ENCODE measurements around the gene GAGE12E.
"Not testable (repeated sequence)": the region's sequence is repeated elsewhere in the genome, so short reads cannot be mapped to it uniquely, and the experiment has no call there.

The GAGE12E gene, protein sequence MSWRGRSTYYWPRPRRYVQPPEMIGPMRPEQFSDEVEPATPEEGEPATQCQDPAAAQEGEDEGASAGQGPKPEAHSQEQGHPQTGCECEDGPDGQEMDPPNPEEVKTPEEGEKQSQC

DNA sequence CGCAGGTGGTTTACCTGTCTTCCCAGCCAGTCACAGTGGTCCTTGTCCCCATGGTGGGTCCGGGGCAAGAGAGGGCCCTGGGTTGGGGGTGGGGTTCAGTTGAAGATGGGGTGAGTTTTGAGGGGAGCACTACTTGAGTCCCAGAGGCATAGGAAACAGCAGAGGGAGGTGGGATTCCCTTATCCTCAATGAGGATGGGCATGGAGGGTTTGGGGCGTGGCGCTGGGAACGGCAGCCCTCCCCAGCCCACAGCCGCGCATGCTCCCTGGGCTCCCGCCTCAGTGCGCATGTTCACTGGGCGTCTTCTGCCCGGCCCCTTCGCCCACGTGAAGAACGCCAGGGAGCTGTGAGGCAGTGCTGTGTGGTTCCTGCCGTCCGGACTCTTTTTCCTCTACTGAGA is at the start of gene GAGE12E:
GAGE12E (plus strand) TSS at position 301 of the 400 bp plus-strand sequence. CDS start 1,155 bp downstream, outside the sequence.
- not testable (repeated sequence) for DNase-seq

DNA sequence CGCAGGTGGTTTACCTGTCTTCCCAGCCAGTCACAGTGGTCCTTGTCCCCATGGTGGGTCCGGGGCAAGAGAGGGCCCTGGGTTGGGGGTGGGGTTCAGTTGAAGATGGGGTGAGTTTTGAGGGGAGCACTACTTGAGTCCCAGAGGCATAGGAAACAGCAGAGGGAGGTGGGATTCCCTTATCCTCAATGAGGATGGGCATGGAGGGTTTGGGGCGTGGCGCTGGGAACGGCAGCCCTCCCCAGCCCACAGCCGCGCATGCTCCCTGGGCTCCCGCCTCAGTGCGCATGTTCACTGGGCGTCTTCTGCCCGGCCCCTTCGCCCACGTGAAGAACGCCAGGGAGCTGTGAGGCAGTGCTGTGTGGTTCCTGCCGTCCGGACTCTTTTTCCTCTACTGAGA is 19.2 kb upstream of the GAGE12E start, which contains the start of gene GAGE12C:
GAGE12C (plus strand) TSS at position 301 of the 400 bp plus-strand sequence. CDS start 1,155 bp downstream, outside the sequence.
- DNase-seq: not testable (repeated sequence)

DNA sequence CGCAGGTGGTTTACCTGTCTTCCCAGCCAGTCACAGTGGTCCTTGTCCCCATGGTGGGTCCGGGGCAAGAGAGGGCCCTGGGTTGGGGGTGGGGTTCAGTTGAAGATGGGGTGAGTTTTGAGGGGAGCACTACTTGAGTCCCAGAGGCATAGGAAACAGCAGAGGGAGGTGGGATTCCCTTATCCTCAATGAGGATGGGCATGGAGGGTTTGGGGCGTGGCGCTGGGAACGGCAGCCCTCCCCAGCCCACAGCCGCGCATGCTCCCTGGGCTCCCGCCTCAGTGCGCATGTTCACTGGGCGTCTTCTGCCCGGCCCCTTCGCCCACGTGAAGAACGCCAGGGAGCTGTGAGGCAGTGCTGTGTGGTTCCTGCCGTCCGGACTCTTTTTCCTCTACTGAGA is 9.7 kb upstream of the GAGE12E start, which contains the start of gene GAGE12D:
GAGE12D (plus strand) TSS at position 301 of the 400 bp plus-strand sequence. CDS start 1,155 bp downstream, outside the sequence.
- not testable (repeated sequence) for DNase-seq

DNA sequence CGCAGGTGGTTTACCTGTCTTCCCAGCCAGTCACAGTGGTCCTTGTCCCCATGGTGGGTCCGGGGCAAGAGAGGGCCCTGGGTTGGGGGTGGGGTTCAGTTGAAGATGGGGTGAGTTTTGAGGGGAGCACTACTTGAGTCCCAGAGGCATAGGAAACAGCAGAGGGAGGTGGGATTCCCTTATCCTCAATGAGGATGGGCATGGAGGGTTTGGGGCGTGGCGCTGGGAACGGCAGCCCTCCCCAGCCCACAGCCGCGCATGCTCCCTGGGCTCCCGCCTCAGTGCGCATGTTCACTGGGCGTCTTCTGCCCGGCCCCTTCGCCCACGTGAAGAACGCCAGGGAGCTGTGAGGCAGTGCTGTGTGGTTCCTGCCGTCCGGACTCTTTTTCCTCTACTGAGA is 9.5 kb downstream of the GAGE12E start, which contains the start of gene GAGE12F:
GAGE12F (plus strand) TSS at position 301 of the 400 bp plus-strand sequence. CDS start 1,155 bp downstream, outside the sequence.
- not testable (repeated sequence) for DNase-seq

DNA sequence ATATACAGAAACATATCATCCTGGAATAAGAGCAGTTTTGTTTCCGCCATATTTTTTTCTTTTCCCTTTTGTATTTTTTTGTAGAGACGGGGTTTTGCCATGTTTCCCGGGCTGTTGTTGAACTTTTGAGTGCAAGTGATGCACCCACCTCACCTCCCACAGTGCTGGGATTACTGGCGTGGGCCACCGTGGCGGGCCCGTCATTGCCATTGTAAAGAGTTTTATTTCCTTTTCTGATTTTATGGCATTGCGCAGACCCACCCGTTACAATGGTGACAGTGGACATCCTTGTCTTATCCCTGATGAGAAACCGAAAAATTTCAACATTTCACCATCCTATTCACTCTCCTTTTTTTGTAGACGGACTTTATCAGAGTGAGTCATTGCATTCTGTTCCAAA is 17.6 kb downstream of the GAGE12E start:
- not testable (repeated sequence) for DNase-seq

DNA sequence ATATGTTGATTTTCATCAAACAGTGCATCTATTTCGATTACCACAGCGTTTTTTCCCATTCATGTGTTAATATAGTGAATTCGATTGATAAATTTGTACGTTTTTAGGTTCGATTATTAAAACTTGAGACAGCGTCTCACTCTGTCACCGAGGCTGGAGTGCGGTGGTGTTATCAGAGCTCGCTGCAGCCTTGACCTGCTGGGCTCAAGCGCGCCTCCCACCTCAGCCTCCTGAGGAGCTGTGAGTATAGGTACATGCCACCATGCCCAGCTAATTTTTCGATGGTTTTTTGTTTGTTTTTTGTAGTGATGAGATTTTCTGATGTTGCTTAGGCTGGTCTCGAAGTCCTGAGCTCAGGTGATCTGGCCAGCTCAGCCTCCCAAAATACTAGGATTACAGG is 18.1 kb downstream of the GAGE12E start:
- DNase-seq: not testable (repeated sequence)

DNA sequence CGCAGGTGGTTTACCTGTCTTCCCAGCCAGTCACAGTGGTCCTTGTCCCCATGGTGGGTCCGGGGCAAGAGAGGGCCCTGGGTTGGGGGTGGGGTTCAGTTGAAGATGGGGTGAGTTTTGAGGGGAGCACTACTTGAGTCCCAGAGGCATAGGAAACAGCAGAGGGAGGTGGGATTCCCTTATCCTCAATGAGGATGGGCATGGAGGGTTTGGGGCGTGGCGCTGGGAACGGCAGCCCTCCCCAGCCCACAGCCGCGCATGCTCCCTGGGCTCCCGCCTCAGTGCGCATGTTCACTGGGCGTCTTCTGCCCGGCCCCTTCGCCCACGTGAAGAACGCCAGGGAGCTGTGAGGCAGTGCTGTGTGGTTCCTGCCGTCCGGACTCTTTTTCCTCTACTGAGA is 19.0 kb downstream of the GAGE12E start, which contains the start of gene GAGE12G:
GAGE12G (plus strand) TSS at position 301 of the 400 bp plus-strand sequence. CDS start 1,155 bp downstream, outside the sequence.
- not testable (repeated sequence) for DNase-seq

DNA sequence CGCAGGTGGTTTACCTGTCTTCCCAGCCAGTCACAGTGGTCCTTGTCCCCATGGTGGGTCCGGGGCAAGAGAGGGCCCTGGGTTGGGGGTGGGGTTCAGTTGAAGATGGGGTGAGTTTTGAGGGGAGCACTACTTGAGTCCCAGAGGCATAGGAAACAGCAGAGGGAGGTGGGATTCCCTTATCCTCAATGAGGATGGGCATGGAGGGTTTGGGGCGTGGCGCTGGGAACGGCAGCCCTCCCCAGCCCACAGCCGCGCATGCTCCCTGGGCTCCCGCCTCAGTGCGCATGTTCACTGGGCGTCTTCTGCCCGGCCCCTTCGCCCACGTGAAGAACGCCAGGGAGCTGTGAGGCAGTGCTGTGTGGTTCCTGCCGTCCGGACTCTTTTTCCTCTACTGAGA is 28.6 kb downstream of the GAGE12E start, which contains the start of gene GAGE12H:
GAGE12H (plus strand) TSS at position 301 of the 400 bp plus-strand sequence. CDS start 1,155 bp downstream, outside the sequence.
- not testable (repeated sequence) for DNase-seq

DNA sequence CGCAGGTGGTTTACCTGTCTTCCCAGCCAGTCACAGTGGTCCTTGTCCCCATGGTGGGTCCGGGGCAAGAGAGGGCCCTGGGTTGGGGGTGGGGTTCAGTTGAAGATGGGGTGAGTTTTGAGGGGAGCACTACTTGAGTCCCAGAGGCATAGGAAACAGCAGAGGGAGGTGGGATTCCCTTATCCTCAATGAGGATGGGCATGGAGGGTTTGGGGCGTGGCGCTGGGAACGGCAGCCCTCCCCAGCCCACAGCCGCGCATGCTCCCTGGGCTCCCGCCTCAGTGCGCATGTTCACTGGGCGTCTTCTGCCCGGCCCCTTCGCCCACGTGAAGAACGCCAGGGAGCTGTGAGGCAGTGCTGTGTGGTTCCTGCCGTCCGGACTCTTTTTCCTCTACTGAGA is 38.1 kb downstream of the GAGE12E start, which contains the start of gene GAGE2A:
GAGE2A (plus strand) TSS at position 301 of the 400 bp plus-strand sequence. CDS start 1,155 bp downstream, outside the sequence.
- DNase-seq: not testable (repeated sequence)

DNA sequence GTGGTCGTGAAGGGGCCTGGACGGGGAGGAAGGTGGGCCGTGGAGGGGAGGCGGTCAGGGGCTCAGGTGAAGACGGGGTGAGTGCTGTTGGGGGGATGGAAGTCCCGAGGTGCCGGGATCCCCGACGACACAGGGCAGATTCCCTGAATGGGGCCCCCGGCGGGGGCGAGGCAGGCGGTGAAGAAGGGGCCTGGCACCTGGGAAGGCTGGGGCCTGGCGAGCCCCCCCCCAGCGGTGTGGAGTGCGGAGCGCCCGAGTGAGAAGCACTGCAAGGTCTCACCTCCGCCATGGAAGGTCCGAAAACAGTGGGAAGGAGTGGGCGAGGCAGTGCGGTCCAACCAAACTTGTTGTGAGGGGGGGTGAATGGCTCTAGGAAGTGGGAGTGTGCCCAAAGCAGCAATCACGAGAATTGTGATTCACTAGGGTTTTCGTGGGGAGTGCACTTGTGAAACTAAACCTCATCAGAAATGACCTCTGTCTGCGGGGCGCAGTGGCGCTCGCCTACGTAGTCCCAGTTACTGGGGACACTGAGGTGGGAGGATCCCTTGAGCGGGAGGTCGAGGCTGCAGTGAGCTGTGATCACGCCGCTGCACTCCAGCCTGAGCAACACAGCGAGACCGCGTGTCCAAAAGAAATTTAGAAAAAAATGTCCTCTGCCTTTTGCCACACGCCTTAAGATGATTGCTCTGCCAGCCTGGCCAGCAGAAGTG is 38.8 kb downstream of the GAGE12E start:
- not testable (repeated sequence) for DNase-seq

DNA sequence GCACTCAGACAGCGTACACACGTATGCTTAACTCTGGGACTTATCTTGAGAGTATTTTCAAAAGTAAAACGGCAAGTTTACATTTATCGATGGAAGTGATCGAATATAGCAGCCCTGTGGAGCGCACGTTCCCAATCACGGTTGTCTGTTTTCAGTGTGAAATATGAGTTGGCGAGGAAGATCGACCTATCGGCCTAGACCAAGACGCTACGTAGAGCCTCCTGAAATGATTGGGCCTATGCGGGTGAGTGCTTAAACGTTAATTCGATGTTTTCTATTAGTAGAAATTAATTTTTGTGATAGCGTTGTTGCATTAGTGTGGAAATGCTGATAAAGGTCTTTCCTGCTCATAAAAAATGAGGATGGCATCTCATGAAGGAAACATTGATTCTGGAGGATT is 39.4 kb downstream of the GAGE12E start:
- not testable (repeated sequence) for DNase-seq

DNA sequence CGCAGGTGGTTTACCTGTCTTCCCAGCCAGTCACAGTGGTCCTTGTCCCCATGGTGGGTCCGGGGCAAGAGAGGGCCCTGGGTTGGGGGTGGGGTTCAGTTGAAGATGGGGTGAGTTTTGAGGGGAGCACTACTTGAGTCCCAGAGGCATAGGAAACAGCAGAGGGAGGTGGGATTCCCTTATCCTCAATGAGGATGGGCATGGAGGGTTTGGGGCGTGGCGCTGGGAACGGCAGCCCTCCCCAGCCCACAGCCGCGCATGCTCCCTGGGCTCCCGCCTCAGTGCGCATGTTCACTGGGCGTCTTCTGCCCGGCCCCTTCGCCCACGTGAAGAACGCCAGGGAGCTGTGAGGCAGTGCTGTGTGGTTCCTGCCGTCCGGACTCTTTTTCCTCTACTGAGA is 47.6 kb downstream of the GAGE12E start, which contains the start of gene GAGE1:
GAGE1 (plus strand) TSS at position 301 of the 400 bp plus-strand sequence. CDS start 1,155 bp downstream, outside the sequence.
- not testable (repeated sequence) for DNase-seq

Data from NCI-H774 (cell line).